H9 (cell line): Measurements from ENCODE around the gene OR56B4. TPM values are rescaled to one million over a fixed set of nuclear protein-coding genes. Genes with fewer than 3 reads are reported as not detected.

Experiments
- DNase-seq: peaks from one replicate; pipeline ENCODE4 v3.0.0-alpha.2; 2017
- H2AFZ ChIP-seq: one replicate; pipeline ENCODE4 v1.6.1; 2013; ENCODE audit warnings: mild to moderate bottlenecking, low read length, control low read depth, moderate library complexity
- H2AK5ac ChIP-seq: 2 replicates; pipeline ENCODE4 v1.6.1; 2013; ENCODE audit warnings: low read length, control low read depth, mixed read lengths; ENCODE audit not compliant: insufficient read length
- H2BK120ac ChIP-seq: one replicate; pipeline ENCODE4 v1.6.1; 2013; ENCODE audit warnings: low read depth, mild to moderate bottlenecking, low read length, control low read depth, inconsistent platforms; ENCODE audit not compliant: poor library complexity, severe bottlenecking
- H2BK12ac ChIP-seq: 2 replicates; pipeline ENCODE4 v1.6.1; 2013; ENCODE audit warnings: low read length, control low read depth, mixed read lengths, low read depth; ENCODE audit not compliant: insufficient read length
- H2BK15ac ChIP-seq: 2 replicates; pipeline ENCODE4 v1.6.1; 2013; ENCODE audit warnings: low read depth, low read length, control low read depth
- H2BK20ac ChIP-seq: one replicate; pipeline ENCODE4 v1.6.1; 2013; ENCODE audit warnings: low read depth, mild to moderate bottlenecking, low read length, control low read depth, inconsistent platforms; ENCODE audit not compliant: poor library complexity, severe bottlenecking
- H2BK5ac ChIP-seq: 2 replicates; pipeline ENCODE4 v1.6.1; 2013; ENCODE audit warnings: low read length, control low read depth, mixed read lengths; ENCODE audit not compliant: insufficient read length
- H3K14ac ChIP-seq: 2 replicates; pipeline ENCODE4 v1.6.1; 2013; ENCODE audit warnings: low read length, control low read depth; ENCODE audit not compliant: insufficient read depth
- H3K18ac ChIP-seq: 2 replicates; pipeline ENCODE4 v1.6.1; 2013; ENCODE audit warnings: low read depth, mild to moderate bottlenecking, mixed read lengths, low read length, control low read depth; ENCODE audit not compliant: insufficient read length
- H3K23ac ChIP-seq: 2 replicates; pipeline ENCODE4 v1.6.1; 2013; ENCODE audit warnings: low read length, control low read depth, mixed read lengths, low read depth; ENCODE audit not compliant: insufficient read length
- H3K23me2 ChIP-seq: 2 replicates; pipeline ENCODE4 v1.6.1; 2013; ENCODE audit warnings: low read depth, mild to moderate bottlenecking, mixed read lengths, low read length, control low read depth; ENCODE audit not compliant: insufficient read length, poor library complexity, severe bottlenecking
- H3K27ac ChIP-seq: 2 replicates; pipeline ENCODE4 v1.5.1; 2013; ENCODE audit warnings: low read length, control low read depth, mixed read lengths, low read depth; ENCODE audit not compliant: insufficient read length
- H3K27me3 ChIP-seq: 2 replicates; pipeline ENCODE4 v1.6.1; 2013; ENCODE audit warnings: low read length, control low read depth, inconsistent platforms; ENCODE audit not compliant: insufficient read depth
- H3K4ac ChIP-seq: 2 replicates; pipeline ENCODE4 v1.6.1; 2013; ENCODE audit warnings: low read depth, mild to moderate bottlenecking, control low read depth, inconsistent platforms, low read length, moderate library complexity
- H3K4me1 ChIP-seq: 2 replicates; pipeline ENCODE4 v1.6.1; 2013; ENCODE audit warnings: low read length, control low read depth, inconsistent platforms; ENCODE audit not compliant: insufficient read depth
- H3K4me2 ChIP-seq: 2 replicates; pipeline ENCODE4 v1.6.1; 2013; ENCODE audit warnings: low read length, control low read depth, mixed read lengths; ENCODE audit not compliant: insufficient read length, insufficient read depth
- H3K56ac ChIP-seq: 2 replicates; pipeline ENCODE4 v1.6.1; 2013; ENCODE audit warnings: low read depth, mild to moderate bottlenecking, mixed read lengths, low read length, control low read depth; ENCODE audit not compliant: insufficient read length
- H3K79me1 ChIP-seq: 2 replicates; pipeline ENCODE4 v1.6.1; 2013; ENCODE audit warnings: low read depth, mild to moderate bottlenecking, moderate library complexity, low read length, control low read depth, inconsistent platforms; ENCODE audit not compliant: insufficient read depth, poor library complexity, severe bottlenecking
- H3K79me2 ChIP-seq: 2 replicates; pipeline ENCODE4 v1.6.1; 2013; ENCODE audit warnings: low read length, control low read depth, inconsistent platforms; ENCODE audit not compliant: insufficient read depth
- H3K9ac ChIP-seq: 2 replicates; pipeline ENCODE4 v1.6.1; 2013; ENCODE audit warnings: low read length, control low read depth, mixed read lengths; ENCODE audit not compliant: insufficient read length; ENCODE audit errors: extremely low read depth
- H3K9me3 ChIP-seq: one replicate; pipeline ENCODE4 v1.6.1; 2013; ENCODE audit warnings: low read depth, low read length, inconsistent platforms; ENCODE audit not compliant: control insufficient read depth
- H3T11ph ChIP-seq: one replicate; pipeline ENCODE4 v1.6.1; 2013; ENCODE audit warnings: mild to moderate bottlenecking, low read length, control low read depth, inconsistent platforms
- H4K20me1 ChIP-seq: one replicate; pipeline ENCODE4 v1.6.1; 2013; ENCODE audit not compliant: control insufficient read depth, insufficient read length, insufficient read depth
- H4K5ac ChIP-seq: 2 replicates; pipeline ENCODE4 v1.6.1; 2013; ENCODE audit warnings: low read depth, mild to moderate bottlenecking, mixed read lengths, low read length, control low read depth; ENCODE audit not compliant: insufficient read length
- H4K8ac ChIP-seq: replicated peaks from 2 replicates; pipeline ENCODE4 v1.6.1; 2013; ENCODE audit warnings: low read length, control low read depth, mixed read lengths, low read depth; ENCODE audit not compliant: insufficient read length
- H4K91ac ChIP-seq: 2 replicates; pipeline ENCODE4 v1.6.1; 2013; ENCODE audit warnings: low read depth, mild to moderate bottlenecking, moderate library complexity, mixed read lengths, low read length, control low read depth; ENCODE audit not compliant: insufficient read length
- H3K27ac Mint-ChIP-seq, 3 experiments: 2 replicates in 2 of 3; 3 replicates in 1 of 3; pipeline ENCODE4 v1.8.0; 2020 to 2021; ENCODE audit warnings: mixed read lengths in 3 of 3, mild to moderate bottlenecking in 1 of 3, moderate library complexity in 1 of 3
- H3K27me3 Mint-ChIP-seq: 2 replicates; pipeline ENCODE4 v1.8.0; 2021; ENCODE audit warnings: low read depth, mild to moderate bottlenecking, moderate library complexity, mixed read lengths
- H3K36me3 Mint-ChIP-seq, 3 experiments: 2 replicates in 2 of 3; 3 replicates in 1 of 3; pipeline ENCODE4 v1.8.0; 2020 to 2021; ENCODE audit warnings: low read depth in 3 of 3, mixed read lengths in 3 of 3; ENCODE audit not compliant: insufficient read depth in 1 of 3
- H3K4me1 Mint-ChIP-seq, 2 experiments: 2 replicates each; pipeline ENCODE4 v1.8.0; 2020; ENCODE audit warnings: mixed read lengths in 2 of 2
- H3K4me3 Mint-ChIP-seq, 2 experiments: 2 replicates in 1 of 2; 3 replicates in 1 of 2; pipeline ENCODE4 v1.8.0; 2020 to 2021; ENCODE audit warnings: mild to moderate bottlenecking in 2 of 2, mixed read lengths in 2 of 2, moderate library complexity in 1 of 2
- H3K9me3 Mint-ChIP-seq, 2 experiments: 2 replicates in 1 of 2; 3 replicates in 1 of 2; pipeline ENCODE4 v1.8.0; 2020; ENCODE audit warnings: mild to moderate bottlenecking in 2 of 2, mixed read lengths in 2 of 2, moderate library complexity in 1 of 2
- CTCF ChIP-seq: fragments of 200-600 bp; sonication (generic); conservative IDR thresholded peaks from 3 replicates; pipeline ENCODE4 v1.8.0; 2021; ENCODE audit warnings: antibody characterized with exemption, mild to moderate bottlenecking
- WGBS: extraction: QIAGEN DNeasy Blood & Tissue Kit; methylation state at CpG from one replicate; pipeline ENCODE4 v1.1.7; 2013; ENCODE audit warnings: missing lambda C conversion rate, low lambda C conversion rate, mixed read lengths; ENCODE audit not compliant: insufficient read length; ENCODE audit errors: extremely low coverage; 5-methylcytosine and 5-hydroxymethylcytosine counted together
- total RNA-seq: library from RNA; stranded (reverse); gene quantifications from 2 replicates; pipeline ENCODE4 v1.2.1, GENCODE V29; 2021

OR56B4 gene
- total RNA-seq, 1 experiment from 2014 or later = not detected

GRCh38 chr11:6077723-6078122 is 29.8 kb upstream of the OR56B4 start:
- no peak overlapping the region for H2BK5ac ChIP-seq
- H3K4me2 ChIP-seq = no peak overlapping the region
- H3K27me3 ChIP-seq = no peaks in the 10 kb centered on the region
- no peak overlapping the region for H2BK120ac ChIP-seq
- no peak overlapping the region for H3T11ph ChIP-seq
- DNase-seq = no peak
- Mint-ChIP-seq H3K4me3 (no peak overlapping the region), H3K4me1 (peaks cover 16 to 26% of the 10 kb centered on the region in 2 experiments), H3K36me3 (peaks cover 24 to 39% (median 28%) of the 10 kb centered on the region in 3 experiments), H3K9me3 (peaks cover 31 to 34% of the 10 kb centered on the region in 2 experiments), H3K27me3 (no peaks in the 10 kb centered on the region; the same call in 1 of the 2 replicates), H3K27ac (no peak overlapping the region)
- no peak overlapping the region for H2AK5ac ChIP-seq
- no peak overlapping the region for H3K27ac ChIP-seq
- TF ChIP-seq CTCF = peak; percentile 13; the same call in 1 of the 3 replicates
- peaks cover 6% of the 10 kb centered on the region for H3K9me3 ChIP-seq
- no peak overlapping the region for H3K56ac ChIP-seq
- H3K4me1 ChIP-seq = no peaks in the 10 kb centered on the region
- no peak overlapping the region for H4K5ac ChIP-seq
- no peak overlapping the region for H2BK20ac ChIP-seq
- no peaks in the 10 kb centered on the region for H3K79me2 ChIP-seq
- H3K23me2 ChIP-seq = no peaks in the 10 kb centered on the region
- H3K23ac ChIP-seq = no peak overlapping the region
- no peak overlapping the region for H2AFZ ChIP-seq
- no peak overlapping the region for H3K14ac ChIP-seq
- no peaks in the 10 kb centered on the region for H4K20me1 ChIP-seq
- no peak overlapping the region for H4K8ac ChIP-seq
- no peak overlapping the region for H3K18ac ChIP-seq
- WGBS = no CpG with 5 or more reads among the region's 6 CpGs
- no peaks in the 10 kb centered on the region for H3K79me1 ChIP-seq
- no peak overlapping the region for H2BK12ac ChIP-seq
- no peak overlapping the region for H3K9ac ChIP-seq
- H3K4ac ChIP-seq = no peak overlapping the region
- H4K91ac ChIP-seq = no peak overlapping the region
- H2BK15ac ChIP-seq = no peak overlapping the region
